GM18498 (cell line): ENCODE measurements around the gene STUM.
"Not testable (repeated sequence)": the region's sequence is repeated elsewhere in the genome, so short reads cannot be mapped to it uniquely, and the experiment has no call there.

ENCODE experiments used
- ATAC-seq: cut with Tn5 transposase; IDR thresholded peaks from one replicate; pipeline ENCODE4 v1.9.1; 2021; ENCODE audit warnings: mild to moderate bottlenecking, moderate library complexity; ENCODE audit not compliant: unreplicated experiment

The STUM gene

DNA sequence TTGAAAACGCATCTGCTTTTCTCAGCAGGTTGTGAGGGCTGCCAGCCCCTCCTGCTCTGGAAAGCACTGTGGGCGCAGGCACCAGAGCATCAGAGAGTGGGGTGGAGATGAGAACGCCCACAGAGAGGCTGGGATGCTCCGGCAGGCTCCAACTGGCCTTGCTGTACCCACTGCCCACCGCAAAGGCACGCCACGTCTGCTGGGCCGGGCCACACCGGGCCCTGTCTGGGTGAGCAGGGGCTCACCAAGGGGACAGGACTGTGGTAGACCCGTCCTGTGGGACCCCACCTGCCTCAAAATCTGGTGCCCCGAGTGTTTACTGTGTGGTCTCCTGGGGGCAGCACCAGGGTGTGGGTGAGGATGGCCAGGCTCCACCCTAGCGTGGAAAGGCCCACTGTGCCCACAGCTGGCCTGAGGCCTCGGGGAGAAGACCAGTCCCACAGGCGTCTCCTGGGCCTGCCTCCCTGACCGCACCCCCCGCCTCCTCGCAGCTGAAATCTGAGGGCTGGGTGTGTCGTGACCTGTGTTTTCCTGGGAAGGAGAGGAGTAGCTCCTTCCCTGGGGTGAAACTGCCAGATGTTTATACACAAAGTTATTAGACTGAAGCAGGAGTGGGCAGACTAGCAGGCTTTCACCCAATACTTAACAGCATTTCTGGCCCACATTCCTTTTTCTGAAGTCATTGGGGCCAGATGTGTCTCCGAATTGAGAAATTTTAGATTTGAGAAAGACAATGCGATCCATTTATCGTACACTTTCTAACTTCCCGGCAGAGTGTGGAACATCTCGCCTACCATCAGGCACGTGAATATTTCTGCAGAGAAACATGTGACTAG, 53.8 kb downstream of the STUM start:
- no peak for ATAC-seq

DNA sequence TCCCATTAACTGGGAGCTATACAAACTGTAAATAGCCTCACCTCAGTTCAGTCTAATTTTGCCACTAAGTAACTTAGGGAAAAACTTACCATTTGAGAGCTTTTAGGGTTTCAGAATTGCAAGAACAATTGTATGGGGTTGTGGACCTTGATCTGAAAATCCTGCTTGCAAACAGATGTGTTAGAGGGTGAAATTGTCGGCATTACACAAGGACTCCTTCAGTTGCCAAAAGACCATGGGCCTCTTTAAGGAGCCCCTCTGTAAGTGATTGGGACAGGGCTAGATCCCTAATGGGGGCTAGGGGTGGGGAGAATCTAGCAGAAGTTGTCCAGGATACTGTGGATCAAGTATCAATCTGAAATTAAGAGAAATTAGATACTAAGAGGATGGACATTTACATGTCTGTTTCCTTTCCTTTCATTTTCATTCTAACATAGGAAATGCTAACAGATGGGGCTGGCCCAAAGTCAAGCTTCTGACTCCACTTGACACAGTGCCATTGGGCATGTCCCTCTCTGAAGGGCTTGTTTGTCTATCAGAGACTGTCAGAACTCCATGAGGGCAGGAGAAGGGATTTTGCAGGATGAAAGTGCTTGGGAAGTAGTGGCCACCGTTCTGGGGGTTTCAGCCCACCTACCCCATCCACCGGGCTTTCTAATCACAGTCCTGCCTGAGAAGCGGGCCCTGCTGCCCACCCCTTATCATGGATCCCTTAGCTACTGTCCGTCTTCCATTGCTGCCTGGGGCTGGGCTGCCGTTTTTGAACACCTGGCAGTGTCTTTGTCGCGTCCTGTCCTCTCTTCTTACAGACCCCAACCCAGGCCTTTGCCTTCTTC, 54.7 kb downstream of the STUM start:
- ATAC-seq: no peak

DNA sequence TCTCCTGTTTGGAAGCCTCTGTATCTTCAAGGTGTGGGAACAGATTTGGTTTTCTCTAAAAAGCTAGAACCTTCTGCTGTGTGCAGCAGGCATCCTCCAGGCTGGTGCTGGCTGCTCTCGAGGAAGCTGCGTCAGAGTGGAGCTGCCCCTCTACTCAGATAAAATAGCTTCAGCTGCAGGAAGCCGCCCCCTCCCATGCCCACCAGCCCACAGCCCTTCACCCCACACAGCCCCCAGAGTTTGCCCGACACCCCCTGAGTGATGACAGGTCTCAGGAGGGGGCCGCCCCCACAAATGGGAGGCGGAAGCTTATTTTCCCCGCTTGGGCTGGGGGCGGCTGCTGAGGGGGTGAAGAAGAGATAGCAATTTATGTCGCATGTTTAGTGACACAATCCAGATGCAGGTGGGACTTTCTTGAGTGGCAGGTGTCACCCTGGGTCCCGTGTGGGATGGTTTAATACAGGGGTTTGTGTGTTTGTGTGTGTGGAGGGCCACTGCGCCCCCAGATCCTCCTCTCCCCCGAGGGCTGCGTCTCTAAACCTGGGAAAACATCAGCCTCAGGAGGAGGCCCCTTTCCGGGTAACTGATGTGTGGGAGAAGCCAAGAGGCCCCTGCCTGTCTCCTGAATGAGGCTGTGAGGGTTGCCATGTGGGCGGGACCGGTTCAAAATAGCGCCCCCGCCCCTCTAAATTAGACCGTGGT, 55.4 kb downstream of the STUM start:
- no peak for ATAC-seq

DNA sequence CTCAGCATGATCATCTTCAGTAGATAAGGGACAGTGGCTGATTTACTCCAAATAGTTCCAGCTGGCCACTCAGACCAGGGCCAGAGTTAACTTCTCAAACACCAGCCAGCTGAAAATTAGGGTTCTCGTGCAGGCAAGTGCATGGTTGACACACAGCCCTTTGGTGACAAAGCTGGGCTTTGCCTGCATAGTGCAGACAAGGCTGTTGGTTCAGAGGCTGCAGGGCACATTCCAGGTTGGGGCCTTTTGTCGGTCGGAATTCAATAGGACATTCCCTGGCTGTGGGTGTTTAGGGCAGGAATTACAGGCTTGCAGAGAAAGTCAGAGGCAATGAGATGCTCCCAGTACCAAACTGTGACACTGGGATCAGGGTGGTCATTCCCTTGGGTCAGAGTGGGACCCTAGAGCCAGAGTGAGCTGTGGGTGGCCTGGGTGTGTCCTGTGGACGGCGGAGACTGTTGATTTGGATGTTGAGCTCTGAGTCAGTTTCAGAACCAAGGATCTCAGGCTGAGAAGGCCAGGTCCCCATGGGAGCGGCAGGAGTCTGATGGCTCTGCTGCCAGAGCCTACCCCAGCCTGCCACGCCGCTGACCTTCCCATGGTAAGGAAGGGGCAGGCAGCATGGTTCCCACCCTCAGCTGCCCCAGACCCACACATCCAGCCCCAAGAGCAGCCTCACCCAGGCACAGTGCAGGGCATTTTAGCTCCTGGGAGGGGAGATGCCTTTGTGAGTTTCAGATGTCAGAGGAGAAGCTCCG, 56.2 kb downstream of the STUM start:
- no peak for ATAC-seq

DNA sequence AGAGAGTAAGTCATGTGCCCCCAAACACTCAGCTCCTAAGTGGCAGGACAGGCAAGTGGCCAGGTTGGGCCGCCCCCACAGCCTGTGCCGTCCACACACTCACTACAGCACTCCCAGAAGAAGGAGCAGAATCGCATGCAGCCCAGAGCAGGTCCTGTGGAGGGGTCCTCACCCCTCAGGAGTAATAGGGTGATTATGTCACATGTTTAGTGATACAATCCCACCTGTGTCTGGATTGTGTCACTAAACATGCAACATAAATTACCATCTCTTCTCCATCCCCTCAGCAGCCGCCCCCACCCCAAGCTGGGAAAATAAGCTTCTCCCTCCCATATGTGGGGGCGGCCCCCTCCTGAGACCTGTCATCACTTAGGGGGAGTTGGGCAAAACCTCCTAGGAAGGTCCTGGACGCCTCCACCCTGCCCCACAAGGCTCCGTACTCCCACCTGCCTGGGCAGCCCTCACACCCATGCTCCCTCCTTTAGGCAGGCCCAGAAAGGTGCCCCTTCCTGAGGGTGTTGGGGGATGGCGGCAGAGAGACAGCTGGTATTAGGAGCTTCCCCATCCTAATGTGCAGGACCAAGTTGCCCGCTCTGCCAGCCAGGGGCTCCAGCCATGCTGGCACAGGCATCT, 56.9 kb downstream of the STUM start:
- no peak for ATAC-seq

DNA sequence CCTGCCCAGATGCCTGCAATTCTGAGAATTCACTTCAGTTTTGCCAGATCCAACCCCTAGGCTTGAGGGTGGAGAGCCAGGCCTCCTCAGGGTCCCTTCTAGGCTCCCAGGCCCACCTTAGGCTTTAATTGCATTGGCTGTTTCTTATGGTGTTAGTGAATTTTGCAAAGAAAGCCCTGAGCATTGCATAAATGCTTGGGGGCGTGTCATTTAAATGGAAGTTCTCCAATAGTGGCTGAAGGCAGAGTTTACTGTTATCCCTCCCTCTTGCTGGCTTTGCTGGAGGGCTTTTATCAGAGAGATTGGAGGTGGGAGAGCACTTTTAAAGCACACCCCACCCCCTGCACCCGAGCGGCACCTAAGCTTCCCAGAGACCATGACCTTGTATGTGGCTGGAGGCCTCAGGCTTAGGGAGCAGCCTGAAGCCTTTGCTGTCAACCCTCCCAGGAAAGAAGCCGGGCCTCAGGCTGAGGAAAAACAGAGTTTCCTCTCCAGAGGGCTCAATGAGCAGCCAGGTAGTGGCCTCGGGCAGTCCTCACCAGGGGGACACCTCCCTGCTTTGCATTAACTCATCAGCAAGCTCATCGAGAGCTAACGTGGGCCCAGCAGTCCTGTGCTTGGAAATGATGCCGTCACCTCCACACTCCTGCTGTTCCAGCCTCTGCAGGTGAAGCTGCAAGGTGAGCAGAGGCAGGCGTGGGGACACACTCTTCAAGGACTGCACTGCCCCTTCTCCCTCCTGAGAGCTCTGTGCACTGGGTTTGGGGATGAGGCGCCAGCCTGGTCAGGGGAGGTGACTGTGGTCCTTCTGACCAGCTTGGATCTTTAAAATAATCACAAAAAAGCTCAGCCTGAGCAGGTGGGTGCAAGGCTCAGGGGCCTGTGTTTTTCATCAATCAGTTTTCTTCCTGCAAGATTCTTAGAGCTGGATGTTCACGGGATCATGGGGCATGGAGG, 58.0 kb downstream of the STUM start:
- ATAC-seq: no peak

DNA sequence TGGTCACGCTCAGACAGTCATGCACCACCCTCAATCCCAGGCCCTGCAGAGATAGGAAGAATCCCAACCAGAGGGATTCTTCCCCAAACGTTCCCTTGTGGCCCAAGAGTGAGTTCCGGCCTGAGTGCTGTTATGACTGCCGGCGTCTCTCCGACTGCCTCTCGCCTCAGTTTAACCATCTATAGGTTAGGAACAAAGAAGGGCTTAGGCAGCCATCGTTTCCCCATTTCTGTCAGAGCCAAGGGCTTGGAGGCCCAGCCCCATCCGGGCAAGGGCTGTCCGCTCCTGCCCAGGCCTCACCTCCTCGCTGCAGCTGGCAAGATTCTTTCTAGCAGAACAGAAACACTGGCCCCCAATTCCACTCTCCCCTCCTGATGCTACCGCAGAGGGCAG, 58.7 kb downstream of the STUM start:
- ATAC-seq: no peak

DNA sequence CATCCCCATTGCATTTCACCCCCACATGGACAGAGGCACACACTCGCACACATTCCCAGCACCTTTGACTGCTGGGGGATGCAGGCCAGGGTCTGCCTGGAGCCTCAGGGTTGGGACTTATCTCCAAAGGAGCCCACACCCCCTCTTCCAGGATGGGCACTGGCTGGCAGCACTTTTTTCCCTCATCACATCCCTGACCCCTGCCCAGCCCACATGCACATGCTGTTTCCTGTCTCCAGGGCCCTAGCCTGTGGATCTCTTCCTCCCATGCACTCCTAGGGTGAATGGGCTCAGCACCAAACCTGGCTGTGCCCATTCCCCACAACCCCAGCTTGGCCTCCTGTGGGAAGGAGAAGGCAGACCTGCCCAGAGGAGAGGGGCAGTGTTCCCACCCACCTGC, 59.3 kb downstream of the STUM start:
- no peak for ATAC-seq

DNA sequence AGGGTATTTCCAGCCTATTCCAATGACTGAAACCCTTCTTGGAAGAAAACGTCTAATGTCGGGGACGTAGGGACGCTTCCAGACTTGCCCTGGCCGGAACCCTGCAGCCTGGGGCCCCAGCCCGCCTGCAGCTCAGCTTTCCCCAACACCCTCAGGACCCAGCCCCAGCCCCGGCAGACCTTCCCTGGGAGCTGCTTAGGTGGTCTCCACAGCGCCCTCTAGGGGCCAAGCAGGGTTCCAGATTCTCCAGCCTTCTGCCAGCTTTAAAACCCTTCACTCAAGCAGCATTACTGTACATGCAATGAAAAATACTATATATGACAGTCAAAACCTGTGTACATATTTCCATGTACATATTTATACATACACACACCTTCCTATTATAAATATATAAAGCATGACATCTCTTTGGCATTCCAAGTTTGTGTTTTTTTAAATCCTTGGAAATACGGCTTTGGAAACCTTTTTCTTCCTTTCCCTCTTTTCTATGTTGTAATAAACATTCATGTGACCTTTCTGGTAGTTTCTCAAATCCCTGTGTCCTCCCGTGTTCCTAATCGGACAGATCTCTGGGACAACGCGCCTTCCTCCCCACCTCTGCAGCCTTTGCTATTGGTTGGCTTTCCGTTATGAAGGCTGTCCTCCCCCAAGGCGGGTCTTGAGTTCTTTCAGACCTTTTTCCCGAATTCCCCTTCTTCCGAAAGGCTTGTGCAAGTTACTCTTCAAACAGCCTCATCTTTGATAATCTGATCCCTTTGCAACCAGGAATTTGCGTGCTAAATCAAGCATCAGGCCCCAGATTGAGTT, 60.3 kb downstream of the STUM start:
- ATAC-seq: no peak

DNA sequence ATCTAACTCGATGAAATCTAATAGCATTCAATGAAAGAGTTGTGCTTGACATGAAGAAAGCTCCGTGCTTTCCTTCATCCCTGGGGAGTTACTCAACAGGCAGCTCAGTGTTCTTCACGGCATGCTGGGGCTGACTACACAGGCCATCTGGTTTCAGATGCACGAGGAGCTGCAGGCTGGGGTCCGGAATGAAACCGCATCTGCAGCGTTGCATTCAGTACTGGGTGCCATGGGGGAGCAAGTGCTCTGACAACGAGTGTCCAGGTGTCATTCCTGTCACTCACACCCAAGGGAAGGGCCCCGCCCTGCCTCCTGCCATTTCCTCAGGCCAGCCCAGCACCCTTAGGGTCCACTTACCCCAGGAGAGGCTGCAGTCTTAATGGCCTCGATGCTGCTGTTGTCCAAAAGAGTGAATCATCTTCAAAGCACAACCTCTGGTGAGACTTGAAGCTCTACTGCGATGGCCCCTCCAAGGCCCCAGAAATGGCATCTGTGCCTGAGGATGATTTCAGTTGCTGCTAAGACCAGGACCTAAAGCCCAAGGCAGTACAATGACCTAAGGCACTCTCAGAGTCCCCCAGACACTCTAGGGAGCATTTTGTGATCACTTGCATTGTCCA, 61.4 kb downstream of the STUM start:
- ATAC-seq: no peak

DNA sequence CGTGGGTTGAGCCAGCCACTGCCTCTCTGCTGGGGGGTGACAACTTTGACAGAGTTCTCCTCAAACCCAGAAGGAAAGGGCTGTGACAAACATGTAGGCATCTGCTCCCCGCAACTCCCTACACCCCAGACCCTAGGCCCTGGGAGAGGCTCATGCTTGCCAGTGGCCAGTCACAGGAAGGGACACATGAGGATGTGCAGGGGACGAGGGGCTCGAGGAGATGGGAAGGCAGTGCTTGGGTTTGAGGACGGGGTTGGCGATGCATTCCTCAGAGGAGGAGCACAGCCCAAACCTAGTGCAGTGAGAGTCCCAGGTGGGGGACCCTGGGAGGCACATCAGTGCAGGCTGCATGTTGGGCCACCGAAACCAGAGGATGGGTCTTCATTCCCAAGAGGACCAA, 62.1 kb downstream of the STUM start:
- ATAC-seq: no peak

DNA sequence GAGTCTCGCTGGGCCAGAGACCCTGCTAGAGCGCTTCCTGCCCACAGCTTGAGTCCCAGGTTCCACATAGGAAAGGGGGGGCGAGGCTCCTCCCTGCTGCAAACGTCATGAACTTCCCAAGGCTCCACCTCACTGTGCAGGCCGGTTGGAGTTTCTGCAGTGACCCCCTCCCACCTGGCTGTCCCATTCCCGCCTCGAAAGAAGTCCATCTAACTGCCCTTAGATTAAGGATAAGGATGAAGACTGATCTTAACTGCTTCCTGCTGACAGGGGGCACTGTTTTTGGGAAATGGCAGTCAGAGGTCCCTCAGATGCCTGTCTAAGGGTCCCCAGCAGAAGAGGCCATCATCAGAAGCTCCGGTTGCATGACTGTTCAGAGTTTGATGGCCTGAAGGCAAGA, 62.7 kb downstream of the STUM start:
- ATAC-seq: no peak

DNA sequence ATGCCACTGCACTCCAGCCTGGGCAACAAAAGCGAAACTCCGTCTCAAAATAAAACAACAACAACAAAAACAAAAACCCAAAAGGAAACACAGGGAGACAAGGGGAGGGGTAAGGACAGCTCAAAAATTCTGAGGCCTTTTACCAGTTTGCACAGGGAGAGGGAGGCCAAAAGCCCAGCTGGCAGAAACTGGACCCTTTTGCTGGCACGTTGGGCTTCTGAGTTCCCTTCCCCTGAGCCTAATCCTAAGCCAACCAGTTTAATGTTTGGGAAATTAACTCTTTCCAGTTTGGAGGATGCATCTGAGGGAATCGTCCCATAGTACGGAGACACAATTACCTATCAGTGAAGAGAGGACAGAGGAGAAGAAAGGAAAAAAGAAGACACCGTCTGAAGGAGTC, 63.4 kb downstream of the STUM start:
- not testable (repeated sequence) for ATAC-seq

DNA sequence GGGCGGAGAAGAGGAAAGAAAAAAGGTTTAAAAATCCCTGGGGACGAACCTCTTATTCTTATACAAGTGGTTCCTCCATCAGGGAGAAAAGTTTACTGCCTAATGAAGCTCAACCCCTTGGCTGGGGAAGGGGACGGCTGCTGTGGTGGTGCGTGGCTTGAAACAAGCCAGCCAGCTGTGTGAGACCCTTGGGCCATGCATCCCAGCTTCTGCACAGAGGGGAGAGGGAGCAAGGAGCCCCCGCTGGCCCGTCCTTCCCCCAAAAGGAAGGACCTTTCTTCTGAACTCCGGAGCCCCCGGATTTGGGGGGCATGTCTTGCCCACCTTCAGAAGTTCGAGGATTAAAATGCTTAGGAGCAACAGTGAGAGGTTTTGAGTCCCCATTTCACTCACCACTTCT, 67.3 kb downstream of the STUM start:
- no peak for ATAC-seq

DNA sequence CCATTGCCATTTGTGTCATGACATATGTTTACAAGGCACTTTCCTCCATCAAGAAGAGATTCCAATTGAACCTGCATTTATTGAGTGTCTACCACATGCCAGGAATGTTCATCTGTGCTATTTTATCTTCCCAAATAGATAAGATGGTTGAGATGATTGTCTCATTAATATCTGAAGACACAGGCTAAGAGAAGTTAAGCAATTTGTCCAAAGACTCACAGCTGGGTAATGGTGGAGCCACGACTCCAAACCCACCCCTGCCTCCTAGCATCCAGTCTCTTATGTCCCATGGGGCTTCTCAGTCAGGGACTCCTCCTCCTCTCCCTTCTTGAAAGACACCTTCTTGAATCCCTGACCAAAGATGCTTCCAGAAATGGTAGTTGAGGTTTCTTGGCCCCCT, 68.1 kb downstream of the STUM start:
- ATAC-seq: no peak

DNA sequence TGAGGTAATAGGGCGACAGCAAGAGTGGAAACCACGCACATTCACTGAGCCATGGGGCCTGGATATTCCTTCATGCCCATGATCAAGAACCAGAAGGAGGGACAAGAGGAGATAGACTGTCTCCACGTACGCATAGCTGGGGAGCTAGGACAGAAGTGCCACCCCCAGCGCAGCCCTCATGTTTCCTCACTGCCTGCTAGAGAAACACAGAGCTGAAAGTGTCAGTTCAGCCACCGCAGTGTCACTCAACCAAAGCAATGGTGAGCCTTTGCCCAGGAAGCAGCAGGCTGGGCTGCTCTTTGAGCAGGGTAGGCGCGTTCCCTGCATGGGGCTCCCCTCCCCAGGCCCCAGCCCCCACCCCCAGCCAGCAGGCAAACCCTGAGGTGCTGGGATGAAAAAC, 68.5 kb downstream of the STUM start:
- ATAC-seq: no peak

DNA sequence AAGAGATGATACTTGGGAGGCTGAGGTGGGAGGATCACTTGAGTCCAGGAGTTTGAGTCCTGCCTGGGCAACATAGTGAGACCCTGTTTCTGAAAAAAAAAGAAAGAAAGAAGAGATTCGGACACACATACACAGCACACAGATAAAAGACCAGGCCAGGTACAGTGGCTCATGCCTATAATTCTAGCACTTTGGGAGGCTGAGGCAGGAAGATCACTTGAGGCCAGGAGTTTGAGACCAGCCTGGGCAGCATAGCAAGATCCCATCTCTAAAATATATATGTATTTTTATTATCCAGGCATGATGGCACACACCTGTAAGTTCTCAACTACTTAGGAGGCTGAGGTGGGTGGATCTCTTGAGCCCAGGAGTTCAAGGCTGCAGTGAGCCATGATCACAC, 69.2 kb downstream of the STUM start:
- ATAC-seq: not testable (repeated sequence)

DNA sequence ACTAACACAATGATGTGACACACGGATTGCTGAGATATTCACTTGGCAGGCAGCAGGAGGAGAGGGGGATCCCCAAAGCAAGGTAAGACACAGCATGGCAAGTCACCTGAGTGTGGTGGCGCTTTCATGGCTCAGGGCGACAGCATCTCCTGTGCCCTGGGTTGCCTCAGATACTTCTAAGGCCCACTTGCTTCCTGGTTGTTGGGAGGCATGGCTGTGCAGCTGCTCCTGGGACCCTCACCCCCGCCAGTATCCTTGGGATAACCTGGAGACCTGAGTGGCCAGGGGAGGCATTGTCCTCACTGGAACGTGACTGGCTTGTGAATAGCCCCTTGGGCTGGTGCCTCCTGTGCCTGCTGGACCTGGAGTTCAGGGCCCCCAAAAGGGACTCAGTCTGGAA, 69.8 kb downstream of the STUM start:
- no peak for ATAC-seq
